GM18873 (cell line): Measurements from ENCODE around the gene STON2.
"Not testable (repeated sequence)": the region's sequence is repeated elsewhere in the genome, so short reads cannot be mapped to it uniquely, and the experiment has no call there.

Source experiments
- ATAC-seq: cut with Tn5 transposase; IDR thresholded peaks from one replicate; pipeline ENCODE4 v1.9.1; 2021; ENCODE audit warnings: mild to moderate bottlenecking, moderate library complexity, moderate number of reproducible peaks; ENCODE audit not compliant: unreplicated experiment, low FRiP score

The STON2 gene

GRCh38 chr14:81273961-81274575 is 126.1 kb downstream of the STON2 start:
- no peak for ATAC-seq

GRCh38 chr14:81273521-81273920 is 126.6 kb downstream of the STON2 start:
- ATAC-seq: no peak

GRCh38 chr14:81272317-81272716 is 127.8 kb downstream of the STON2 start:
- ATAC-seq: no peak

GRCh38 chr14:81269979-81270375 is 130.1 kb downstream of the STON2 start:
- ATAC-seq: no peak

GRCh38 chr14:81269100-81269978 is 130.8 kb downstream of the STON2 start:
- ATAC-seq: no peak

GRCh38 chr14:81268016-81268416 is 132.1 kb downstream of the STON2 start:
- no peak for ATAC-seq

GRCh38 chr14:81265636-81266169 is 134.4 kb downstream of the STON2 start:
- no peak for ATAC-seq

GRCh38 chr14:81264671-81265070 is 135.5 kb downstream of the STON2 start:
- ATAC-seq: no peak

GRCh38 chr14:81263777-81264410 is 136.2 kb downstream of the STON2 start:
- no peak for ATAC-seq

GRCh38 chr14:81261176-81261575 is 138.9 kb downstream of the STON2 start:
- no peak for ATAC-seq

- no peak for ATAC-seq
Observed at GRCh38 chr14:81260732-81261131, 139.4 kb downstream of the STON2 start.

- no peak for ATAC-seq
Observed at GRCh38 chr14:81256289-81256960, 143.7 kb downstream of the STON2 start.

- ATAC-seq: no peak
Observed at GRCh38 chr14:81252278-81252677, 147.8 kb downstream of the STON2 start.

GRCh38 chr14:81247271-81247766 is 152.8 kb downstream of the STON2 start:
- no peak for ATAC-seq

GRCh38 chr14:81246461-81247270 is 153.5 kb downstream of the STON2 start:
- no peak for ATAC-seq

- no peak for ATAC-seq
Observed at GRCh38 chr14:81245771-81246170, 154.4 kb downstream of the STON2 start.

- ATAC-seq: not testable (repeated sequence)
Observed at GRCh38 chr14:81244431-81244830, 155.7 kb downstream of the STON2 start.

GRCh38 chr14:81243499-81243898 is 156.6 kb downstream of the STON2 start:
- ATAC-seq: no peak

- not testable (repeated sequence) for ATAC-seq
Observed at GRCh38 chr14:81236849-81237248, 163.3 kb downstream of the STON2 start.

GRCh38 chr14:81236138-81236537 is 164.0 kb downstream of the STON2 start:
- no peak for ATAC-seq
